Right atrium auricular region (tissue), 2 donors: ENCODE data around the gene ALS2CL. TPM values are rescaled to one million over a fixed set of nuclear protein-coding genes. Genes with fewer than 3 reads are reported as not detected.

Experiments used
- DNase-seq: peaks from one replicate; pipeline ENCODE4 v3.0.0-alpha.2; 2019; ENCODE audit warnings: low spot score
- H3K27ac ChIP-seq, 2 donors: fragments of 200-600 bp; sonication (generic); 1 replicate in 1 of 2; 2 replicates in 1 of 2; pipeline ENCODE4 v1.5.1; 2016 to 2019
- H3K27me3 ChIP-seq, 2 donors: fragments of 200-600 bp; sonication (generic); one replicate each; pipeline versions ENCODE4 v1.5.1 to v1.6.0; 2017 to 2019
- H3K36me3 ChIP-seq: fragments of 200-600 bp; sonication (generic); one replicate; pipeline ENCODE4 v1.5.1; 2016
- H3K4me1 ChIP-seq, 2 donors: fragments of 200-600 bp; sonication (generic); one replicate each; pipeline versions ENCODE4 v1.5.1 to v1.6.0; 2017 to 2019
- H3K4me3 ChIP-seq, 2 donors: fragments of 200-600 bp; sonication (generic); 1 replicate in 1 of 2; 2 replicates in 1 of 2; pipeline ENCODE4 v1.5.1; 2017 to 2019; ENCODE audit warnings: mild to moderate bottlenecking in 1 of 2, moderate library complexity in 1 of 2
- H3K9me3 ChIP-seq, 2 donors: fragments of 200-600 bp; sonication (generic); one replicate each; pipeline ENCODE4 v1.5.1; 2019
- CTCF ChIP-seq, 2 donors: fragments of 200-600 bp; sonication (generic); IDR thresholded peaks; one replicate each; pipeline ENCODE4 v1.5.1; 2019; ENCODE audit warnings: antibody characterized with exemption in 2 of 2
- total RNA-seq, 2 donors: library from RNA; depleted of rRNA; stranded (reverse); fragments of >200 nt; gene quantifications; one replicate each; pipeline ENCODE4 v1.1.0, GENCODE V29; 2016

Gene ALS2CL
- total RNA-seq, 2 donors from 2014 or later = 8.3 to 12.5 TPM

DNA sequence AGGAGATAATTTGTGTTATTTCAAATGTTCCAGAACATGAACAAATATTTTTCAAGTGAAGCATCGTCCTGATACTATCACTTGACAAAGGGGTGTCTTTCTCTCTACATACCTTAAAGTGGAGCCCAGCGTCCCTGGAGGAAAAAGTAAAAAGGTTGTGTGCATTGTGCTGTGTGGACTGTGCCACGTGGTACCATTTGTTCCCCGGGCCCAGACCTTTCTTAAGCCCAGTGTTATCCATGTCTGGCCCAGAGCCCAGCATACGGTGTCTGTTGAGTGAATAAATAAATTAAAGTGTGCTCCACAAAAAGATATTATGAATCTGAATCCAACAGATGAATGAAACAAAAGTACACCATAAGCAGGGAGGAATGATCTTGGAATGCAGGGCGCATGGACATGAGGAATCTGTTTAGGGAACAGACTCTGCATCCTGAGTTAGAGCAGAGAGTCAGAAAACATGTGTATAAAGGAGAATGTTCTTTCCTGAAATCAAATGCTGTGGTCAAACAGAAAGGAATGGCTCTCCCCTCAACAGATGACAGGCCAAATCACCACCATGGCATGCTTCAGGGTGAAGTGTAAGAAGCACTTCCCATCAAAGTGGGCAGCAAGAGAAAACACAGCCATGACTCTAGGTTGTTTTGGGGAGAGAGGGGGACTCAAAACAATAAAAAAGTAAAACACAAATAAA, 32.3 kb upstream of the ALS2CL start:
- no peaks in the 10 kb centered on the region for H3K4me1 ChIP-seq
- peak; percentile 53 for DNase-seq
- H3K36me3 ChIP-seq = no peaks in the 10 kb centered on the region
- H3K9me3 ChIP-seq = no peaks in the 10 kb centered on the region
- no peak overlapping the region for H3K4me3 ChIP-seq
- H3K27me3 ChIP-seq = no peaks in the 10 kb centered on the region
- no peak overlapping the region for H3K27ac ChIP-seq
- TF ChIP-seq CTCF (IDR thresholded peaks at IDR 0.05) = no peak

DNA sequence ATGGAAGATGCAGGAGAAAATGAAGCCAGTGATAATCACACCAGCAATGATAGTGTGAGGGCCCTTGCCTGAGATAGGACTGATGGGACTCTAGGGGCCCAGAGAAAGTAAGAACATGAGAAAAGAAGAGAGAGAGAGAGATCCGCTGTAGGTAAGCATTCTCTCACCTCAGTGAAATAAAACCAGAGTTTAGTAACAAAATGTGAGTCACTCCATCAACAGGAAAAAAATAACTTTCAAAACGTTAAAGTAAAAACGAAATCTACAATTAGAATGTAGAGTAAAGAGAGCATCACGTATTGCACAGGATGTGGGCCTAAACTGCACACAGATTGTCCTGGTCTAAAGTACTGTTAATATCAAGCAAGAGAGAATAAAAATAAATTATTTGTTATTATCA, 30.9 kb upstream of the ALS2CL start:
- no peak overlapping the region for H3K27ac ChIP-seq
- H3K36me3 ChIP-seq = no peaks in the 10 kb centered on the region
- TF ChIP-seq CTCF (IDR thresholded peaks at IDR 0.05) = no peak
- H3K9me3 ChIP-seq = no peaks in the 10 kb centered on the region
- no peaks in the 10 kb centered on the region for H3K4me1 ChIP-seq
- DNase-seq = no peak
- H3K4me3 ChIP-seq = no peak overlapping the region
- no peaks in the 10 kb centered on the region for H3K27me3 ChIP-seq

- no peaks in the 10 kb centered on the region for H3K4me1 ChIP-seq
- no peaks in the 10 kb centered on the region for H3K27me3 ChIP-seq
- no peak for TF ChIP-seq CTCF (IDR thresholded peaks at IDR 0.05)
- no peaks in the 10 kb centered on the region for H3K36me3 ChIP-seq
- no peaks in the 10 kb centered on the region for H3K9me3 ChIP-seq
- no peak overlapping the region for H3K27ac ChIP-seq
- no peak overlapping the region for H3K4me3 ChIP-seq
- DNase-seq = no peak
Observed at GRCh38 chr3:46722443-46722842, 29.0 kb upstream of the ALS2CL start.

- Histone ChIP-seq H3K27me3 (no peaks in the 10 kb centered on the region), H3K9me3 (no peaks in the 10 kb centered on the region), H3K27ac (no peak overlapping the region), H3K36me3 (no peaks in the 10 kb centered on the region), H3K4me3 (no peak overlapping the region), H3K4me1 (no peaks in the 10 kb centered on the region)
- TF ChIP-seq CTCF (IDR thresholded peaks at IDR 0.05) = no peak
- DNase-seq = no peak
Observed at GRCh38 chr3:46721009-46721408, 27.5 kb upstream of the ALS2CL start.

- TF ChIP-seq CTCF (IDR thresholded peaks at IDR 0.05) = no peak
- H3K27ac ChIP-seq = no peak overlapping the region
- no peak overlapping the region for H3K4me3 ChIP-seq
- H3K4me1 ChIP-seq = no peaks in the 10 kb centered on the region
- H3K9me3 ChIP-seq = no peaks in the 10 kb centered on the region
- H3K27me3 ChIP-seq = no peaks in the 10 kb centered on the region
- H3K36me3 ChIP-seq = no peaks in the 10 kb centered on the region
- peak; percentile 40 for DNase-seq
Observed at GRCh38 chr3:46719735-46720271, 26.3 kb upstream of the ALS2CL start.
